Thoracic aorta (tissue), 2 donors: ENCODE data around the gene SLC6A6. TPM values are rescaled to one million over a fixed set of nuclear protein-coding genes. Genes with fewer than 3 reads are reported as not detected.
"Not testable (repeated sequence)": the region's sequence is repeated elsewhere in the genome, so short reads cannot be mapped to it uniquely, and the experiment has no call there.

Source experiments
- ATAC-seq: fragments of 150-250 bp; one replicate; pipeline ENCODE4 v1.8.0; 2017; ENCODE audit warnings: low read depth; ENCODE audit not compliant: insufficient number of reproducible peaks, low FRiP score
- DNase-seq: peaks from one replicate; pipeline ENCODE4 v3.0.0-alpha.2; 2020; ENCODE audit warnings: low spot score
- H3K27ac ChIP-seq, 2 donors: fragments of 200-600 bp; sonication (generic); 1 replicate in 1 of 2; 2 replicates in 1 of 2; pipeline ENCODE4 v1.5.1; 2016; ENCODE audit warnings: mild to moderate bottlenecking in 2 of 2, moderate library complexity in 2 of 2
- H3K27me3 ChIP-seq: fragments of 200-600 bp; sonication (generic); replicated peaks from 2 replicates; pipeline ENCODE4 v1.6.0; 2016; ENCODE audit warnings: mild to moderate bottlenecking; ENCODE audit not compliant: insufficient read depth
- H3K36me3 ChIP-seq: fragments of 200-600 bp; sonication (generic); one replicate; pipeline ENCODE4 v1.5.1; 2016
- H3K4me1 ChIP-seq, 2 donors: fragments of 200-600 bp; sonication (generic); 1 replicate in 1 of 2; 2 replicates in 1 of 2; pipeline versions ENCODE4 v1.5.1 to v1.6.0; 2016; ENCODE audit warnings: low read depth in 2 of 2, mild to moderate bottlenecking in 1 of 2; ENCODE audit not compliant: control insufficient read depth in 1 of 2
- H3K4me3 ChIP-seq: fragments of 200-600 bp; sonication (generic); 2 replicates; pipeline ENCODE4 v1.5.1; 2016; ENCODE audit warnings: mild to moderate bottlenecking
- H3K9me3 ChIP-seq: fragments of 200-600 bp; sonication (generic); 2 replicates; pipeline ENCODE4 v1.5.1; 2016
- CTCF ChIP-seq: fragments of 200-600 bp; sonication (generic); IDR thresholded peaks from one replicate; pipeline ENCODE4 v1.5.1; 2019; ENCODE audit warnings: antibody characterized with exemption
- total RNA-seq, 2 donors: library from RNA; depleted of rRNA; stranded (reverse); fragments of >200 nt; gene quantifications; one replicate each; pipeline versions ENCODE4 v1.1.0 to v1.2.3, GENCODE V29; 2016

Gene SLC6A6
- total RNA-seq, 2 donors from 2014 or later, result 33.5 to 45.5 TPM

GRCh38 chr3:14434126-14434497, 31.7 kb downstream of the SLC6A6 start:
- Histone ChIP-seq H3K4me3 (no peak overlapping the region), H3K4me1 (peaks cover 40 to 67% of the 10 kb centered on the region in 2 donors), H3K27ac (peak overlapping the region; percentile 8 to 35), H3K27me3 (no peaks in the 10 kb centered on the region), H3K9me3 (no peaks in the 10 kb centered on the region), H3K36me3 (no peaks in the 10 kb centered on the region)
- no peak for TF ChIP-seq CTCF
- ATAC-seq (no peak), DNase-seq (no peak)

- H3K4me3 ChIP-seq, result peak overlapping the region; percentile 1
- peaks cover 45 to 72% of the 10 kb centered on the region in 2 donors for H3K4me1 ChIP-seq
- ATAC-seq (no peak), DNase-seq (no peak)
- peak overlapping the region; percentile 8 to 47 for H3K27ac ChIP-seq
- no peaks in the 10 kb centered on the region for H3K9me3 ChIP-seq
- no peaks in the 10 kb centered on the region for H3K27me3 ChIP-seq
- TF ChIP-seq CTCF, result no peak
- H3K36me3 ChIP-seq, result no peaks in the 10 kb centered on the region
Measured at GRCh38 chr3:14434498-14435151, 32.2 kb downstream of the SLC6A6 start.

- Histone ChIP-seq H3K27ac (peak overlapping the region in 1 of 2 donors; percentile 47), H3K27me3 (no peaks in the 10 kb centered on the region), H3K4me1 (peaks cover 48 to 77% of the 10 kb centered on the region in 2 donors), H3K9me3 (no peaks in the 10 kb centered on the region), H3K4me3 (no peak overlapping the region), H3K36me3 (no peaks in the 10 kb centered on the region)
- DNase-seq, result no peak
- no peak for ATAC-seq
- TF ChIP-seq CTCF, result no peak
Measured at GRCh38 chr3:14435175-14436014, 33.0 kb downstream of the SLC6A6 start.

- no peak for ATAC-seq
- Histone ChIP-seq H3K27ac (no peak overlapping the region), H3K36me3 (no peaks in the 10 kb centered on the region), H3K9me3 (no peaks in the 10 kb centered on the region), H3K4me3 (no peak overlapping the region), H3K4me1 (peaks cover 34 to 65% of the 10 kb centered on the region in 2 donors), H3K27me3 (no peaks in the 10 kb centered on the region)
- DNase-seq, result no peak
- TF ChIP-seq CTCF, result no peak
Measured at GRCh38 chr3:14436954-14437281, 34.5 kb downstream of the SLC6A6 start.

- H3K9me3 ChIP-seq, H3K4me3 ChIP-seq, H3K27me3 ChIP-seq, DNase-seq, ATAC-seq, H3K27ac ChIP-seq, H3K36me3 ChIP-seq: not testable (repeated sequence)
- H3K4me1 ChIP-seq, result peaks cover 26 to 57% of the 10 kb centered on the region in 2 donors
Measured at GRCh38 chr3:14437705-14438104, 35.3 kb downstream of the SLC6A6 start.
